ENCODE measurements around the gene GYS1.

Gene GYS1

GRCh38 chr19:48962849-48963165 is 30.3 kb downstream of the GYS1 start:
- no peak for DNase-seq

- no peak for DNase-seq
Observed at GRCh38 chr19:48962029-48962848, 30.9 kb downstream of the GYS1 start.

GRCh38 chr19:48961673-48962028 is 31.5 kb downstream of the GYS1 start:
- no peak for DNase-seq

GRCh38 chr19:48961051-48961649 is 32.0 kb downstream of the GYS1 start:
- no peak for DNase-seq

- DNase-seq: no peak
Observed at GRCh38 chr19:48959341-48960239, 33.5 kb downstream of the GYS1 start.

- no peak for DNase-seq
Observed at GRCh38 chr19:48958006-48958405, 35.1 kb downstream of the GYS1 start.

- DNase-seq: no peak
Observed at GRCh38 chr19:48955308-48955958, 37.7 kb downstream of the GYS1 start.

GRCh38 chr19:48954595-48955307 is 38.4 kb downstream of the GYS1 start, which contains the start of gene BAX:
BAX (plus strand) TSS chr19:48954875; CDS start chr19:48954929, 54 bp downstream.
- peak; percentile 91 for DNase-seq

GRCh38 chr19:48953990-48954594 is 39.0 kb downstream of the GYS1 start:
- DNase-seq: no peak

- no peak for DNase-seq
Observed at GRCh38 chr19:48953141-48953540, 40.0 kb downstream of the GYS1 start.

GRCh38 chr19:48950830-48951519 is 42.1 kb downstream of the GYS1 start:
- no peak for DNase-seq

GRCh38 chr19:48950159-48950558 is 43.0 kb downstream of the GYS1 start:
- no peak for DNase-seq

- no peak for DNase-seq
Observed at GRCh38 chr19:48947258-48947542, 45.9 kb downstream of the GYS1 start.

- no peak for DNase-seq
Observed at GRCh38 chr19:48946463-48947257, 46.4 kb downstream of the GYS1 start.

GRCh38 chr19:48945817-48946216 is 47.3 kb downstream of the GYS1 start:
- no peak for DNase-seq

GRCh38 chr19:48945415-48945814 is 47.7 kb downstream of the GYS1 start:
- no peak for DNase-seq

GRCh38 chr19:48943081-48943480 is 50.0 kb downstream of the GYS1 start:
- DNase-seq: no peak

GRCh38 chr19:48940902-48941301 is 52.2 kb downstream of the GYS1 start:
- no peak for DNase-seq

- DNase-seq: no peak
Observed at GRCh38 chr19:48938256-48938655, 54.9 kb downstream of the GYS1 start.

- no peak for DNase-seq
Observed at GRCh38 chr19:48935864-48936263, 57.2 kb downstream of the GYS1 start.

GRCh38 chr19:48934837-48935236 is 58.3 kb downstream of the GYS1 start:
- no peak for DNase-seq

Data from NCI-H1092 (cell line).